ENCODE results near the gene TNK2.

TNK2 gene

GRCh38 chr3:195854628-195855294 lies 53.6 kb downstream of the TNK2 start:
- Histone ChIP-seq H4K8ac (ENCODE audit: low read length) (no peak overlapping the region), H3K9me3 (ENCODE audit: control insufficient read depth, low read length) (no peaks in the 10 kb centered on the region), H3K27me3 (ENCODE audit: control insufficient read depth in 1 of 2, insufficient read depth in 1 of 2, low read length in 2 of 2) (peaks cover 3 to 11% of the 10 kb centered on the region in 2 experiments), H2AK5ac (ENCODE audit: low read length, severe bottlenecking) (no peak overlapping the region), H3K27ac (ENCODE audit: low read length, poor library complexity, severe bottlenecking) (no peak overlapping the region), H3K18ac (ENCODE audit: low read depth in 1 of 2, low read length in 2 of 2) (no peak overlapping the region), H3K4me3 (ENCODE audit: insufficient read depth in 1 of 2, low read depth in 1 of 2, low read length in 2 of 2) (no peak overlapping the region), H2BK12ac (ENCODE audit: low read length in 2 of 2) (no peak overlapping the region), H3K9ac (ENCODE audit: low read length) (no peak overlapping the region), H2AFZ (ENCODE audit: low read depth, low read length) (no peak overlapping the region), H3K4ac (ENCODE audit: low read depth in 1 of 2, low read length in 2 of 2) (no peak overlapping the region), H4K91ac (ENCODE audit: low read length) (no peak overlapping the region), H2BK5ac (ENCODE audit: low read depth, low read length, poor library complexity, severe bottlenecking) (no peak overlapping the region), H3K23ac (ENCODE audit: low read length in 2 of 2) (no peak overlapping the region), H3K4me2 (ENCODE audit: low read length, poor library complexity, severe bottlenecking) (no peak overlapping the region), H2BK15ac (ENCODE audit: low read depth, poor library complexity, severe bottlenecking) (no peak overlapping the region), H2BK120ac (ENCODE audit: low read depth, low read length) (no peak overlapping the region), H3K79me1 (replicated peaks; ENCODE audit: low read length, poor library complexity, severe bottlenecking) (no peaks in the 10 kb centered on the region), H3K4me1 (ENCODE audit: control insufficient read depth, insufficient read depth, low read depth, low read length) (no peaks in the 10 kb centered on the region), H3K36me3 (ENCODE audit: control insufficient read depth in 1 of 2, insufficient read depth in 2 of 2, low read depth in 1 of 2, low read length in 2 of 2) (no peaks in the 10 kb centered on the region), H3K14ac (ENCODE audit: low read length in 2 of 2) (no peak overlapping the region)
- WGBS: 88% methylated on average over 6 of the region's 9 CpGs
- DNase-seq: no peak

GRCh38 chr3:195853996-195854395 lies 54.4 kb downstream of the TNK2 start:
- Histone ChIP-seq H3K9ac (ENCODE audit: low read length) (no peak overlapping the region), H3K79me1 (replicated peaks; ENCODE audit: low read length, poor library complexity, severe bottlenecking) (no peaks in the 10 kb centered on the region), H3K4me3 (ENCODE audit: insufficient read depth in 1 of 2, low read depth in 1 of 2, low read length in 2 of 2) (no peak overlapping the region), H4K8ac (ENCODE audit: low read length) (no peak overlapping the region), H2BK5ac (ENCODE audit: low read depth, low read length, poor library complexity, severe bottlenecking) (no peak overlapping the region), H3K27ac (ENCODE audit: low read length, poor library complexity, severe bottlenecking) (no peak overlapping the region), H3K4ac (ENCODE audit: low read depth in 1 of 2, low read length in 2 of 2) (no peak overlapping the region), H3K14ac (ENCODE audit: low read length in 2 of 2) (no peak overlapping the region), H2AFZ (ENCODE audit: low read depth, low read length) (no peak overlapping the region), H3K18ac (ENCODE audit: low read depth in 1 of 2, low read length in 2 of 2) (no peak overlapping the region), H3K9me3 (ENCODE audit: control insufficient read depth, low read length) (no peaks in the 10 kb centered on the region), H2BK120ac (ENCODE audit: low read depth, low read length) (no peak overlapping the region), H3K4me1 (ENCODE audit: control insufficient read depth, insufficient read depth, low read depth, low read length) (no peaks in the 10 kb centered on the region), H2BK12ac (ENCODE audit: low read length in 2 of 2) (no peak overlapping the region), H3K27me3 (ENCODE audit: control insufficient read depth in 1 of 2, insufficient read depth in 1 of 2, low read length in 2 of 2) (peaks cover 3 to 11% of the 10 kb centered on the region in 2 experiments), H2BK15ac (ENCODE audit: low read depth, poor library complexity, severe bottlenecking) (no peak overlapping the region), H3K4me2 (ENCODE audit: low read length, poor library complexity, severe bottlenecking) (no peak overlapping the region), H4K91ac (ENCODE audit: low read length) (no peak overlapping the region), H3K23ac (ENCODE audit: low read length in 2 of 2) (no peak overlapping the region), H2AK5ac (ENCODE audit: low read length, severe bottlenecking) (no peak overlapping the region), H3K36me3 (ENCODE audit: control insufficient read depth in 1 of 2, insufficient read depth in 2 of 2, low read depth in 1 of 2, low read length in 2 of 2) (no peaks in the 10 kb centered on the region)
- 88% methylated on average over 14 of the region's 14 CpGs for WGBS
- DNase-seq: no peak

- H3K4me1 ChIP-seq (ENCODE audit: control insufficient read depth, insufficient read depth, low read depth, low read length): no peaks in the 10 kb centered on the region
- no peak overlapping the region for H3K4ac ChIP-seq (ENCODE audit: low read depth in 1 of 2, low read length in 2 of 2)
- 93% methylated on average over 20 of the region's 20 CpGs for WGBS
- H3K23ac ChIP-seq (ENCODE audit: low read length in 2 of 2): no peak overlapping the region
- H2BK12ac ChIP-seq (ENCODE audit: low read length in 2 of 2): no peak overlapping the region
- no peak for DNase-seq
- H2AK5ac ChIP-seq (ENCODE audit: low read length, severe bottlenecking): no peak overlapping the region
- H3K27me3 ChIP-seq (ENCODE audit: control insufficient read depth in 1 of 2, insufficient read depth in 1 of 2, low read length in 2 of 2): peaks cover 3 to 11% of the 10 kb centered on the region in 2 experiments
- no peak overlapping the region for H3K14ac ChIP-seq (ENCODE audit: low read length in 2 of 2)
- no peak overlapping the region for H4K8ac ChIP-seq (ENCODE audit: low read length)
- no peak overlapping the region for H2BK120ac ChIP-seq (ENCODE audit: low read depth, low read length)
- H3K36me3 ChIP-seq (ENCODE audit: control insufficient read depth in 1 of 2, insufficient read depth in 2 of 2, low read depth in 1 of 2, low read length in 2 of 2): no peaks in the 10 kb centered on the region
- H4K91ac ChIP-seq (ENCODE audit: low read length): no peak overlapping the region
- no peak overlapping the region for H3K18ac ChIP-seq (ENCODE audit: low read depth in 1 of 2, low read length in 2 of 2)
- no peak overlapping the region for H2AFZ ChIP-seq (ENCODE audit: low read depth, low read length)
- no peaks in the 10 kb centered on the region for H3K79me1 ChIP-seq (replicated peaks; ENCODE audit: low read length, poor library complexity, severe bottlenecking)
- H3K4me3 ChIP-seq (ENCODE audit: insufficient read depth in 1 of 2, low read depth in 1 of 2, low read length in 2 of 2): no peak overlapping the region
- no peak overlapping the region for H2BK5ac ChIP-seq (ENCODE audit: low read depth, low read length, poor library complexity, severe bottlenecking)
- H3K27ac ChIP-seq (ENCODE audit: low read length, poor library complexity, severe bottlenecking): no peak overlapping the region
- no peak overlapping the region for H3K4me2 ChIP-seq (ENCODE audit: low read length, poor library complexity, severe bottlenecking)
- H3K9ac ChIP-seq (ENCODE audit: low read length): no peak overlapping the region
- no peak overlapping the region for H2BK15ac ChIP-seq (ENCODE audit: low read depth, poor library complexity, severe bottlenecking)
- no peaks in the 10 kb centered on the region for H3K9me3 ChIP-seq (ENCODE audit: control insufficient read depth, low read length)
Measured at GRCh38 chr3:195853036-195853435, 55.3 kb downstream of the TNK2 start.

- Histone ChIP-seq H2AK5ac (ENCODE audit: low read length, severe bottlenecking) (no peak overlapping the region), H3K36me3 (ENCODE audit: control insufficient read depth in 1 of 2, insufficient read depth in 2 of 2, low read depth in 1 of 2, low read length in 2 of 2) (no peaks in the 10 kb centered on the region), H2BK12ac (ENCODE audit: low read length in 2 of 2) (no peak overlapping the region), H2BK120ac (ENCODE audit: low read depth, low read length) (no peak overlapping the region), H3K14ac (ENCODE audit: low read length in 2 of 2) (no peak overlapping the region), H3K27ac (ENCODE audit: low read length, poor library complexity, severe bottlenecking) (no peak overlapping the region), H3K27me3 (ENCODE audit: control insufficient read depth in 1 of 2, insufficient read depth in 1 of 2, low read length in 2 of 2) (peaks cover 3 to 11% of the 10 kb centered on the region in 2 experiments), H3K79me1 (replicated peaks; ENCODE audit: low read length, poor library complexity, severe bottlenecking) (no peaks in the 10 kb centered on the region), H2BK15ac (ENCODE audit: low read depth, poor library complexity, severe bottlenecking) (no peak overlapping the region), H2BK5ac (ENCODE audit: low read depth, low read length, poor library complexity, severe bottlenecking) (no peak overlapping the region), H2AFZ (ENCODE audit: low read depth, low read length) (no peak overlapping the region), H3K4ac (ENCODE audit: low read depth in 1 of 2, low read length in 2 of 2) (no peak overlapping the region), H3K4me3 (ENCODE audit: insufficient read depth in 1 of 2, low read depth in 1 of 2, low read length in 2 of 2) (peak overlapping the region in 1 of 2 experiments; percentile 62), H3K18ac (ENCODE audit: low read depth in 1 of 2, low read length in 2 of 2) (no peak overlapping the region), H3K4me1 (ENCODE audit: control insufficient read depth, insufficient read depth, low read depth, low read length) (peaks cover 8% of the 10 kb centered on the region), H4K8ac (ENCODE audit: low read length) (no peak overlapping the region), H3K9me3 (ENCODE audit: control insufficient read depth, low read length) (no peaks in the 10 kb centered on the region), H4K91ac (ENCODE audit: low read length) (no peak overlapping the region), H3K4me2 (ENCODE audit: low read length, poor library complexity, severe bottlenecking) (no peak overlapping the region), H3K9ac (ENCODE audit: low read length) (peak overlapping the region; percentile 19), H3K23ac (ENCODE audit: low read length in 2 of 2) (no peak overlapping the region)
- DNase-seq: peak; percentile 88
- whole genome bisulfite sequencing: 50% methylated on average over 31 of the region's 31 CpGs
Measured at GRCh38 chr3:195850857-195851543, 57.4 kb downstream of the TNK2 start.
